ENCODE measurements around the gene TMEM196. TPM values are rescaled to one million over a fixed set of nuclear protein-coding genes. Genes with fewer than 3 reads are reported as not detected.

Gene TMEM196
- total RNA-seq, 1 donor from 2014 or later, result not detected

Small RNA genes within 50 kb of the gene (microRNA-seq; reads per million reads assigned to microRNA genes)
- not detected for gene MIR3146

Other genes starting within 250 kb of the TMEM196 start
- gene POLR1F, start 64.6 kb downstream of the TMEM196 start, total RNA-seq, result 10.8 TPM